Measurements from ENCODE around the gene CORO1A.
"Not testable (repeated sequence)": the region's sequence is repeated elsewhere in the genome, so short reads cannot be mapped to it uniquely, and the experiment has no call there.

Gene CORO1A

DNA sequence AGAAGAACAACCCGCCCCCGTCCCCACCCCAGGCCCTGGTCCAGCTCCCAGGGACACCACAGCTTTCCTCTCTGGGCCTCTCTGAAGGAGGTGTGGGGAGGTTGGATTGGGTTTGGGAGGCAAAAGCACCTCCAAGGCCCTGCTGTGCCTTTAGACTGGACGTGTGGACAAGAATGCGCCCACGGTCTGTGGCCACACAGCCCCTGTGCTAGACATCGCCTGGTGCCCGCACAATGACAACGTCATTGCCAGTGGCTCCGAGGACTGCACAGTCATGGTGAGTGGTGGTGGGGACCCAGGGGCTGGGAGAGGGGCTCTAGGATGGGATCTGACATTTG is 3.0 kb downstream of the CORO1A start:
- H3K4me2 ChIP-seq (ENCODE audit: low read length), result peak overlapping the region; percentile 100
- H3K9me3 ChIP-seq (ENCODE audit: insufficient read depth, low read length), result no peaks in the 10 kb centered on the region
- peaks cover 46% of the 10 kb centered on the region for H3K4me1 ChIP-seq (ENCODE audit: low read length)
- H3K27ac ChIP-seq (ENCODE audit: low read length), result peak overlapping the region; percentile 96
- H3K4me3 ChIP-seq (ENCODE audit: low read length), result peak overlapping the region; percentile 94
- H2AFZ ChIP-seq (ENCODE audit: low read depth, low read length), result no peak overlapping the region
- H4K20me1 ChIP-seq (ENCODE audit: insufficient read depth, low read length), result peaks cover 5% of the 10 kb centered on the region
- peaks cover 41% of the 10 kb centered on the region for H3K36me3 ChIP-seq (replicated peaks; ENCODE audit: low read depth, low read length)
- TF ChIP-seq EZH2phosphoT487 (IDR thresholded peaks at IDR 0.05; ENCODE audit: low read depth), result no peak
- peaks cover 57% of the 10 kb centered on the region for H3K79me2 ChIP-seq (ENCODE audit: low read length)
- H3K9ac ChIP-seq (ENCODE audit: low read length), result peak overlapping the region; percentile 100
- H3K27me3 ChIP-seq (ENCODE audit: low read depth, low read length), result no peaks in the 10 kb centered on the region

- Histone ChIP-seq H3K4me3 (ENCODE audit: low read length) (peak overlapping the region; percentile 94), H3K9me3 (ENCODE audit: insufficient read depth, low read length) (no peaks in the 10 kb centered on the region), H3K4me2 (ENCODE audit: low read length) (peak overlapping the region; percentile 100), H3K27me3 (ENCODE audit: low read depth, low read length) (no peaks in the 10 kb centered on the region), H4K20me1 (ENCODE audit: insufficient read depth, low read length) (peaks cover 5% of the 10 kb centered on the region), H3K79me2 (ENCODE audit: low read length) (peaks cover 57% of the 10 kb centered on the region), H2AFZ (ENCODE audit: low read depth, low read length) (no peak overlapping the region), H3K27ac (ENCODE audit: low read length) (peak overlapping the region; percentile 96), H3K36me3 (replicated peaks; ENCODE audit: low read depth, low read length) (peaks cover 41% of the 10 kb centered on the region), H3K9ac (ENCODE audit: low read length) (peak overlapping the region; percentile 100), H3K4me1 (ENCODE audit: low read length) (peaks cover 45% of the 10 kb centered on the region)
- peak; percentile 81 for TF ChIP-seq CTCF (IDR thresholded peaks at IDR 0.05; ENCODE audit: low read depth, low read length)
- no peak for TF ChIP-seq EZH2phosphoT487 (IDR thresholded peaks at IDR 0.05; ENCODE audit: low read depth)
These were observed 3.6 kb downstream of the CORO1A start for GRCh38 chr16:30186782-30187555.

GRCh38 chr16:30187556-30187865 is 4.1 kb downstream of the CORO1A start:
- TF ChIP-seq CTCF (IDR thresholded peaks at IDR 0.05; ENCODE audit: low read depth, low read length) (no peak), EZH2phosphoT487 (IDR thresholded peaks at IDR 0.05; ENCODE audit: low read depth) (no peak)
- H3K9me3 ChIP-seq (ENCODE audit: insufficient read depth, low read length), result no peaks in the 10 kb centered on the region
- peak overlapping the region; percentile 100; the same call in 1 of the 2 replicates for H3K9ac ChIP-seq (ENCODE audit: low read length)
- no peak overlapping the region for H2AFZ ChIP-seq (ENCODE audit: low read depth, low read length)
- H3K4me3 ChIP-seq (ENCODE audit: low read length), result peak overlapping the region; percentile 94; the same call in 1 of the 2 replicates
- H3K4me1 ChIP-seq (ENCODE audit: low read length), result peaks cover 40% of the 10 kb centered on the region
- peak overlapping the region; percentile 96 for H3K27ac ChIP-seq (ENCODE audit: low read length)
- H3K27me3 ChIP-seq (ENCODE audit: low read depth, low read length), result no peaks in the 10 kb centered on the region
- H3K79me2 ChIP-seq (ENCODE audit: low read length), result peaks cover 55% of the 10 kb centered on the region
- H4K20me1 ChIP-seq (ENCODE audit: insufficient read depth, low read length), result peaks cover 5% of the 10 kb centered on the region
- H3K36me3 ChIP-seq (replicated peaks; ENCODE audit: low read depth, low read length), result peaks cover 41% of the 10 kb centered on the region
- peak overlapping the region; percentile 100 for H3K4me2 ChIP-seq (ENCODE audit: low read length)

- peaks cover 36% of the 10 kb centered on the region for H3K4me1 ChIP-seq (ENCODE audit: low read length)
- H3K27ac ChIP-seq (ENCODE audit: low read length), result peak overlapping the region; percentile 96
- no peak overlapping the region for H3K4me2 ChIP-seq (ENCODE audit: low read length)
- H3K9me3 ChIP-seq (ENCODE audit: insufficient read depth, low read length), result no peaks in the 10 kb centered on the region
- peaks cover 52% of the 10 kb centered on the region for H3K79me2 ChIP-seq (ENCODE audit: low read length)
- H2AFZ ChIP-seq (ENCODE audit: low read depth, low read length), result no peak overlapping the region
- H4K20me1 ChIP-seq (ENCODE audit: insufficient read depth, low read length), result peaks cover 5% of the 10 kb centered on the region
- TF ChIP-seq EZH2phosphoT487 (IDR thresholded peaks at IDR 0.05; ENCODE audit: low read depth) (no peak), CTCF (IDR thresholded peaks at IDR 0.05; ENCODE audit: low read depth, low read length) (no peak)
- no peak overlapping the region for H3K9ac ChIP-seq (ENCODE audit: low read length)
- H3K36me3 ChIP-seq (replicated peaks; ENCODE audit: low read depth, low read length), result peaks cover 41% of the 10 kb centered on the region
- H3K4me3 ChIP-seq (ENCODE audit: low read length), result no peak overlapping the region
- no peaks in the 10 kb centered on the region for H3K27me3 ChIP-seq (ENCODE audit: low read depth, low read length)
These were observed 4.7 kb downstream of the CORO1A start for GRCh38 chr16:30187971-30188561.

GRCh38 chr16:30191158-30191557 is 7.8 kb downstream of the CORO1A start:
- H3K4me3 ChIP-seq (ENCODE audit: low read length); H3K9me3 ChIP-seq (ENCODE audit: insufficient read depth, low read length); H3K27ac ChIP-seq (ENCODE audit: low read length); H3K9ac ChIP-seq (ENCODE audit: low read length); H4K20me1 ChIP-seq (ENCODE audit: insufficient read depth, low read length); H3K27me3 ChIP-seq (ENCODE audit: low read depth, low read length); H3K4me2 ChIP-seq (ENCODE audit: low read length); H2AFZ ChIP-seq (ENCODE audit: low read depth, low read length): not testable (repeated sequence)
- peaks cover 20% of the 10 kb centered on the region for H3K4me1 ChIP-seq (ENCODE audit: low read length)
- H3K36me3 ChIP-seq (replicated peaks; ENCODE audit: low read depth, low read length), result peaks cover 22% of the 10 kb centered on the region
- H3K79me2 ChIP-seq (ENCODE audit: low read length), result peaks cover 21% of the 10 kb centered on the region

DNA sequence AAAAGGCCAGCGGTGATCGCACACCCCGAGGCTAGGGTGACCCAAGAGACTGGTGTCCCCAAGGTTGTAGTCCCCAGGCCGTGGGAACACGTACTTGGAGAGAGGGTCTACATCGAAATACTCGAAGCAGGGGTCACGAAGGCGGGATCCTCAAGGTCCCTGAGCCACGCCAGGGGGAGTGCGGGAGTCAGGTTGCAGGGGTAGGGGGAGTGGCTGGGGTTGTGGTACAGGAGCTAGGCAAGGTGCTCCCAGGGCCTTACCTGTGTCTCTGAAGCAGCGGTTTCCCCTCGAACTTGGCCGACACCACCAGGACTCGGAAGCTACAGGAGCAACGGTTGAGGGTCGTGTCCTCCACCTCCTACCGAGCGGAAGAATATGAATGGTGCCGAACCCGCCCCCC is 9.7 kb downstream of the CORO1A start:
- H3K9me3 ChIP-seq (ENCODE audit: insufficient read depth, low read length); H2AFZ ChIP-seq (ENCODE audit: low read depth, low read length); H3K4me2 ChIP-seq (ENCODE audit: low read length); H3K4me3 ChIP-seq (ENCODE audit: low read length); H3K36me3 ChIP-seq (replicated peaks; ENCODE audit: low read depth, low read length); H4K20me1 ChIP-seq (ENCODE audit: insufficient read depth, low read length); H3K4me1 ChIP-seq (ENCODE audit: low read length); H3K27ac ChIP-seq (ENCODE audit: low read length); H3K27me3 ChIP-seq (ENCODE audit: low read depth, low read length); H3K79me2 ChIP-seq (ENCODE audit: low read length); H3K9ac ChIP-seq (ENCODE audit: low read length): not testable (repeated sequence)

DNA sequence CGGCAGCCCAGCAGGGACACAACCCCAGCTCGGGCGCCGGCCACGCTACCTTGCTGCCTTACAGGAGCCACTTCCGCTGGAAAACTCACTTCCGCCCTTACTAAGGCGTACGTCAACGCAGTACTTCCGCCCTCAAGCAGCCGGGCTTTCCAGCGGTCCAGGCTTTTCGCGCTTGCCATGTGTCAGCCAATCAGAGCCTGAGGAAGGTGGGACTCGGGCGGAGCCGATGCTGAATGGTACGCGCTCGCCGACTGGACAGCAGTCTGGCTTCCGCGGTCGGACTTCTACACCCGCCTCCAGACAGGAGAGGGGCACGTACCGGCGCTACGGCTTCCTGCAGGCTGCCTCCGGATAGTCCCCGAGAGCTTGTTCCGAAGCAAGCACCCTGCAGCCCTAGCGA is 10.2 kb downstream of the CORO1A start, which contains the start of the genes BOLA2B and SLX1A:
BOLA2B (minus strand) TSS at position 52 of the 400 bp plus-strand sequence. CDS start 71 bp downstream, outside the sequence.
SLX1A (plus strand) TSS at position 261 of the 400 bp plus-strand sequence. CDS start 210 bp downstream, outside the sequence.
- not testable (repeated sequence) for H3K9ac ChIP-seq (ENCODE audit: low read length); H3K27ac ChIP-seq (ENCODE audit: low read length); H3K79me2 ChIP-seq (ENCODE audit: low read length); H4K20me1 ChIP-seq (ENCODE audit: insufficient read depth, low read length); H3K27me3 ChIP-seq (ENCODE audit: low read depth, low read length); H2AFZ ChIP-seq (ENCODE audit: low read depth, low read length); H3K9me3 ChIP-seq (ENCODE audit: insufficient read depth, low read length); H3K4me1 ChIP-seq (ENCODE audit: low read length); H3K36me3 ChIP-seq (replicated peaks; ENCODE audit: low read depth, low read length)
- H3K4me2 ChIP-seq (ENCODE audit: low read length), result peak within 1 kb of the TSS; percentile 32; the same call in 1 of the 2 replicates
- H3K4me3 ChIP-seq (ENCODE audit: low read length), result peak within 1 kb of the TSS; percentile 53; the same call in 1 of the 2 replicates
